Osteocyte (in vitro differentiated cells): ENCODE data around the gene FAAH. TPM values are rescaled to one million over a fixed set of nuclear protein-coding genes. Genes with fewer than 3 reads are reported as not detected.

Source experiments
- DNase-seq: peaks from one replicate; pipeline ENCODE4 v3.0.0; 2021; ENCODE audit warnings: mixed read lengths; ENCODE audit not compliant: unreplicated experiment; ENCODE audit errors: extremely low spot score
- H3K27ac Mint-ChIP-seq: one replicate; pipeline ENCODE4 v1.8.0; 2021; ENCODE audit warnings: mild to moderate bottlenecking, mixed read lengths; ENCODE audit not compliant: unreplicated experiment
- H3K27me3 Mint-ChIP-seq: one replicate; pipeline ENCODE4 v1.8.0; 2021; ENCODE audit warnings: mixed read lengths; ENCODE audit not compliant: unreplicated experiment
- H3K36me3 Mint-ChIP-seq: one replicate; pipeline ENCODE4 v1.8.0; 2021; ENCODE audit warnings: mixed read lengths; ENCODE audit not compliant: unreplicated experiment
- H3K4me1 Mint-ChIP-seq: one replicate; pipeline ENCODE4 v1.8.0; 2021; ENCODE audit warnings: mixed read lengths; ENCODE audit not compliant: unreplicated experiment
- H3K4me3 Mint-ChIP-seq: one replicate; pipeline ENCODE4 v1.8.0; 2021; ENCODE audit warnings: mild to moderate bottlenecking, moderate library complexity, mixed read lengths; ENCODE audit not compliant: unreplicated experiment
- H3K9me3 Mint-ChIP-seq: one replicate; pipeline ENCODE4 v1.8.0; 2021; ENCODE audit warnings: mixed read lengths; ENCODE audit not compliant: unreplicated experiment
- total RNA-seq: library from RNA; stranded (reverse); gene quantifications from 2 replicates; pipeline ENCODE4 v1.2.1, GENCODE V29; 2021
- TF ChIP-seq, protein P1 (sequence below): fragments of 200-600 bp; sonication (generic); IDR thresholded peaks from 2 replicates; pipeline ENCODE4 v1.5.0; 2021; ENCODE audit warnings: antibody characterized with exemption, mild to moderate bottlenecking, moderate library complexity

Gene FAAH
- total RNA-seq, 1 donor from 2014 or later: 15.3 TPM

DNA sequence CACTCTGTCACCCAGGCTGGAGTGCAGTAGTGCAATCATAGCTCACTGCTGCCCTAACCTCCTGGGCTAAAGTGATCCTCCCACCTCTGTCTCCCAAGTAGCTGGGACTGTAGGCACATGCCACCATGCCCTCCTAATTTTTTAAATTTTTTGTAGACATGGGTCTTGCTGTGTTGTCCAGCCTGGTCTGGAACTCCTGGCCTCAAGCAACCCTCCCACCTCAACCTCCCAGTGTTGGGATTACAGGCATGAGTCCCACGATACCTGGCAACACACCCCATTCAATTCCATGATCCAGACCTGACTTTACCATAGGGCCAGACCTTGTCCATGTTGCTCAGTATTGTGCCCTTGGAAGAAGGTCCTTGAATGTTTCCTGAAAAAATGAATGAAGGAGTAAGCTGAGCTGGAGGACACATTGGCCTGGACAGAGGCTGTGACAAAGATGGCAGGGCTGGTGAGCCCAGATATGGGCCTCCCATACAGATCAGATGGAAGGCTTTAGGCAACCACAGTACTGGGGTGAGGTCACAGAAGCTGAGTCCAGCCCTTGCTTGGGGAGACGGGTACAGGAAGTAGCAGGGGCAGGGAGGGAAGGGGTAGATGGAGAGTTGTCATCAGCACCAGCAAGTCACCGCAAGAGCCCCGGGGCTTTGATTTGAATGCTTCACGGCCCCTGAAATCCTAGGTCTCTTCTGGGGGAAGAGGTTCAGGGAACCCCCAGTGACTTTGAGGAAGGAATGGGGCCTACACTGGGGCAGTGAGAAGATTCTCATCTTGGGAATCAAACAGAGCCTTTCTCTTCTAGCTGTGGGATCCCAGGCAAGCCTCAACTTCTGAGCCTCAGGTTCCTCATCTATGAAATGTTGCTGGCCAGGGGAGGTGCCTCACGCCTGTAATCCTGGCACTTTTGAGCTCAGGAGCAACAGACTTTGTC lies 55.4 kb downstream of the FAAH start:
- TF ChIP-seq, protein P1, sequence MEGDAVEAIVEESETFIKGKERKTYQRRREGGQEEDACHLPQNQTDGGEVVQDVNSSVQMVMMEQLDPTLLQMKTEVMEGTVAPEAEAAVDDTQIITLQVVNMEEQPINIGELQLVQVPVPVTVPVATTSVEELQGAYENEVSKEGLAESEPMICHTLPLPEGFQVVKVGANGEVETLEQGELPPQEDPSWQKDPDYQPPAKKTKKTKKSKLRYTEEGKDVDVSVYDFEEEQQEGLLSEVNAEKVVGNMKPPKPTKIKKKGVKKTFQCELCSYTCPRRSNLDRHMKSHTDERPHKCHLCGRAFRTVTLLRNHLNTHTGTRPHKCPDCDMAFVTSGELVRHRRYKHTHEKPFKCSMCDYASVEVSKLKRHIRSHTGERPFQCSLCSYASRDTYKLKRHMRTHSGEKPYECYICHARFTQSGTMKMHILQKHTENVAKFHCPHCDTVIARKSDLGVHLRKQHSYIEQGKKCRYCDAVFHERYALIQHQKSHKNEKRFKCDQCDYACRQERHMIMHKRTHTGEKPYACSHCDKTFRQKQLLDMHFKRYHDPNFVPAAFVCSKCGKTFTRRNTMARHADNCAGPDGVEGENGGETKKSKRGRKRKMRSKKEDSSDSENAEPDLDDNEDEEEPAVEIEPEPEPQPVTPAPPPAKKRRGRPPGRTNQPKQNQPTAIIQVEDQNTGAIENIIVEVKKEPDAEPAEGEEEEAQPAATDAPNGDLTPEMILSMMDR: no peak
- no peak for DNase-seq
- no peak overlapping the region for H3K4me3 Mint-ChIP-seq
- H3K36me3 Mint-ChIP-seq: no peaks in the 10 kb centered on the region
- H3K4me1 Mint-ChIP-seq: peaks cover 8% of the 10 kb centered on the region
- no peak overlapping the region for H3K27ac Mint-ChIP-seq
- peaks cover 80% of the 10 kb centered on the region for H3K27me3 Mint-ChIP-seq
- H3K9me3 Mint-ChIP-seq: no peaks in the 10 kb centered on the region

DNA sequence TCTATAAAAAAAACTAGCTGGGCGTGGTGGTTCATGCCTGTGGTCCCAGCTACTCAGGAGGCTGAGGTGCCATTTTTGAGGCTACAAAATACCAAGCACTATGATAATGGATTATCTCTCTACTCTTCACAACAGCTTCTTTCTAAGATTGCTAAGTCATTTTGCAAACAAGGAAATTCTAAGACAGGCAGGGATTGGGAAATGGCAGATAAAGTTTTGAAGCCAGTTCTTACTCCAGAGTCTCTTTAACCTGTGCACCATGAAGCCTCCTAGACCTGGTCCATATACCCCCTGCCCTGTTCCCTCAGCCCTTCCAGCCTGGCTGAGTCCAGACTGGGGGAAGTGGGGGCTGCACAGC lies 56.0 kb downstream of the FAAH start:
- Mint-ChIP-seq H3K27ac (no peak overlapping the region), H3K4me1 (peaks cover 8% of the 10 kb centered on the region), H3K9me3 (no peaks in the 10 kb centered on the region), H3K4me3 (no peak overlapping the region), H3K36me3 (no peaks in the 10 kb centered on the region), H3K27me3 (peaks cover 80% of the 10 kb centered on the region)
- TF ChIP-seq, protein P1: no peak
- DNase-seq: no peak

DNA sequence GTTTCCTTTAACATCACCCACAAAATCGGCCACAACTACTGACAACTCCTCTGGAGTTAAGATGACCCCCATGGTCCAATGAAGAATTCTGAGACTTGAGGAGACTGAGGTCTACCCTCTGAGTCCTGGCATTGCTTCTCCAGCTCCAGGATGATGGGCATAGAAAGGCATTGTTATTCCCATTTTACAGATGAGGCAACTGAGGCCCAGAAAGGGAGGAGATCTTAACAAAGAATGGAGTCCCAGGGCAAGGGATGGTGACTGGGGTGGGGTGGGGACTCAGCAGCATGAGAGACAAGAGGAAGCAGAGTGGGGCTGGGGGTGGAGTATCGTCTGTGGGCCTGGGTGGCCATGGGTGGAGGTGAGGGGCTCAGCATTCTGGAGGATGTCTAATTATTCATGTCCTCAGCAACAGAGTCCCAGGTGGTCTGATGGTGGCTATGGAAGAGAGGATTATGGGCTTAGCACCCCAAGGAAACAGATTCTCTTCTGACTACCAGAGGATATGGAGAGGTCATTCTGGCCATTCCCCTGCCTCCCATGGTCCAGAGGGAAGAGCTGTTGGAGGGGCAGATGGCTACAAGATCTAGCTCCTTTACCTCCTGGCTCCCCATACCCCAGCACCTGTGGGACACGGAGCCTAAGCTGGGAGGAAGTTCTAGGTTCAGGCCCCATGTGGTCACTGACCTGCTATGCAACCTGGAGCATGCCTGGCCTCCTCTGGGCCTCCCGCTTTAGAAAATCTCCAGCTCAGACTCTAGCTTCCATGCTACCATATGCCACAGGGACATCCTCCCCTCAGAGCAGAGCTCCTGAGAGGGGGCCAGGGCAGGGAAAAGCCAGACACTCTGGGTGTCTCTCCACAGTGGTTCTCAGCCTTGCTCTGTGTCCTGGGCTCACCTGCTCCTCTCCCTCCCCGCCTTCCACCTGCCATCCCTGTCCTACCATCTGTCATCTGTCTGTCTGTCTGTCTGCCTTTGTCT lies 58.1 kb downstream of the FAAH start:
- H3K36me3 Mint-ChIP-seq: no peaks in the 10 kb centered on the region
- TF ChIP-seq, protein P1: no peak
- peaks cover 61% of the 10 kb centered on the region for H3K27me3 Mint-ChIP-seq
- H3K4me1 Mint-ChIP-seq: peaks cover 6% of the 10 kb centered on the region
- DNase-seq: no peak
- H3K4me3 Mint-ChIP-seq: no peak overlapping the region
- H3K9me3 Mint-ChIP-seq: no peaks in the 10 kb centered on the region
- H3K27ac Mint-ChIP-seq: no peak overlapping the region

DNA sequence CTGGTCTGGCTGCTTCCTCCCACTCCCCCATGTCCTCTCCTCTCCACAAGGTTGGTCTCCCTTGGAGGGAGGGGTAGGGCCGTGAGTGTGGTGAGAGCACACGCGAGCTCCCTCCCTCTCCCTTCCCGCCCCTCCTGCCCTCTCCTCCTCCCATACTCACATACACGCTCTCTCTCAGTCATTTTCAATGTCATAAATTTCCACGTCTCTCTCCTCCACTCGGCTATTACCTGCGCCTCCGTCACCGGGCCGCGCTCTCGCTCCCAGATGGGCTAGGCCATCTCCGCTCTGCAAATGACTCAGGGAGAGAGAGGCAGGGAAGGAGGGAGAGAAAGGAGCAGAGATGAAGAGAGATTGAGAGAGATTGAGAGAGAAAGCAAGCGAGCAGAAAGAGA lies 58.8 kb downstream of the FAAH start:
- no peak overlapping the region for H3K27ac Mint-ChIP-seq
- peaks cover 55% of the 10 kb centered on the region for H3K27me3 Mint-ChIP-seq
- H3K4me3 Mint-ChIP-seq: no peak overlapping the region
- no peak for DNase-seq
- peaks cover 6% of the 10 kb centered on the region for H3K4me1 Mint-ChIP-seq
- TF ChIP-seq, protein P1: no peak
- no peaks in the 10 kb centered on the region for H3K36me3 Mint-ChIP-seq
- no peaks in the 10 kb centered on the region for H3K9me3 Mint-ChIP-seq
